ENCODE data around the gene CEP192.
"Not testable (repeated sequence)": the region's sequence is repeated elsewhere in the genome, so short reads cannot be mapped to it uniquely, and the experiment has no call there.

Gene CEP192

GRCh38 chr18:12993439-12993838 is 2.3 kb downstream of the CEP192 start:
- no peak for DNase-seq (ENCODE audit: low read depth)

- no peak for DNase-seq (ENCODE audit: low read depth)
Measured at GRCh38 chr18:12995424-12995823, 4.3 kb downstream of the CEP192 start.

- no peak for DNase-seq (ENCODE audit: low read depth)
Measured at GRCh38 chr18:12995952-12996477, 4.9 kb downstream of the CEP192 start.

- no peak for DNase-seq (ENCODE audit: low read depth)
Measured at GRCh38 chr18:12996661-12997292, 5.6 kb downstream of the CEP192 start.

- DNase-seq (ENCODE audit: low read depth) = not testable (repeated sequence)
Measured at GRCh38 chr18:12997330-12997729, 6.2 kb downstream of the CEP192 start.

- no peak for DNase-seq (ENCODE audit: low read depth)
Measured at GRCh38 chr18:12998332-12999060, 7.3 kb downstream of the CEP192 start.

GRCh38 chr18:13003466-13003896 is 12.3 kb downstream of the CEP192 start:
- DNase-seq (ENCODE audit: low read depth) = no peak

- DNase-seq (ENCODE audit: low read depth) = no peak
Measured at GRCh38 chr18:13004396-13004795, 13.2 kb downstream of the CEP192 start.

- DNase-seq (ENCODE audit: low read depth) = no peak
Measured at GRCh38 chr18:13005289-13005688, 14.1 kb downstream of the CEP192 start.

GRCh38 chr18:13006531-13007247 is 15.5 kb downstream of the CEP192 start:
- no peak for DNase-seq (ENCODE audit: low read depth)

- DNase-seq (ENCODE audit: low read depth) = no peak
Measured at GRCh38 chr18:13007248-13007560, 16.0 kb downstream of the CEP192 start.

GRCh38 chr18:13011719-13012118 is 20.6 kb downstream of the CEP192 start:
- DNase-seq (ENCODE audit: low read depth) = no peak

- DNase-seq (ENCODE audit: low read depth) = no peak
Measured at GRCh38 chr18:13014232-13014631, 23.1 kb downstream of the CEP192 start.

- DNase-seq (ENCODE audit: low read depth) = no peak
Measured at GRCh38 chr18:13014818-13015217, 23.7 kb downstream of the CEP192 start.

- no peak for DNase-seq (ENCODE audit: low read depth)
Measured at GRCh38 chr18:13017247-13017875, 26.2 kb downstream of the CEP192 start.

- no peak for DNase-seq (ENCODE audit: low read depth)
Measured at GRCh38 chr18:13018374-13018773, 27.2 kb downstream of the CEP192 start.

- no peak for DNase-seq (ENCODE audit: low read depth)
Measured at GRCh38 chr18:13019301-13019700, 28.1 kb downstream of the CEP192 start.

- DNase-seq (ENCODE audit: low read depth) = no peak
Measured at GRCh38 chr18:13022644-13023043, 31.5 kb downstream of the CEP192 start.

GRCh38 chr18:13025233-13025632 is 34.1 kb downstream of the CEP192 start:
- no peak for DNase-seq (ENCODE audit: low read depth)

GRCh38 chr18:13026583-13027270 is 35.6 kb downstream of the CEP192 start:
- no peak for DNase-seq (ENCODE audit: low read depth)

- no peak for DNase-seq (ENCODE audit: low read depth)
Measured at GRCh38 chr18:13028869-13029268, 37.7 kb downstream of the CEP192 start.

GRCh38 chr18:13032173-13032572 is 41.0 kb downstream of the CEP192 start:
- no peak for DNase-seq (ENCODE audit: low read depth)

All from HS-27A (cell line).